GM23338 (cell line): ENCODE data around the gene ITSN2. TPM values are rescaled to one million over a fixed set of nuclear protein-coding genes. Genes with fewer than 3 reads are reported as not detected.

Experiments
- ATAC-seq: fragments of 200-7000 bp; cut with Tn5 transposase; 3 replicates; pipeline ENCODE4 v1.9.1; 2020
- DNase-seq: peaks from one replicate; pipeline ENCODE4 v3.0.0-alpha.2; 2015; ENCODE audit warnings: low spot score
- H2AFZ ChIP-seq: fragments of 200-600 bp; sonication (generic); 2 replicates; pipeline ENCODE4 v1.8.0; 2016; ENCODE audit warnings: antibody characterized with exemption, mild to moderate bottlenecking, moderate library complexity
- H3F3A ChIP-seq: fragments of 200-600 bp; sonication (generic); replicated peaks from 2 replicates; pipeline ENCODE4 v1.8.0; 2017; ENCODE audit warnings: antibody characterized with exemption, mixed run types, low read depth
- H3K27ac ChIP-seq: fragments of 200-600 bp; sonication (generic); 2 replicates; pipeline ENCODE4 v1.6.1; 2016; ENCODE audit warnings: low read depth
- H3K27me3 ChIP-seq: fragments of 200-600 bp; sonication (generic); 2 replicates; pipeline ENCODE4 v1.8.0; 2016; ENCODE audit warnings: mild to moderate bottlenecking, mixed run types, moderate library complexity; ENCODE audit not compliant: insufficient read depth
- H3K36me3 ChIP-seq: fragments of 200-600 bp; sonication (generic); 2 replicates; pipeline ENCODE4 v1.8.0; 2016; ENCODE audit warnings: mild to moderate bottlenecking; ENCODE audit not compliant: insufficient read depth
- H3K4me1 ChIP-seq: fragments of 200-600 bp; sonication (generic); 2 replicates; pipeline ENCODE4 v1.8.0; 2016; ENCODE audit warnings: mild to moderate bottlenecking, moderate library complexity; ENCODE audit not compliant: insufficient read depth
- H3K4me2 ChIP-seq: fragments of 200-600 bp; sonication (generic); 2 replicates; pipeline ENCODE4 v1.7.1; 2017; ENCODE audit warnings: mixed run types
- H3K4me3 ChIP-seq: fragments of 200-600 bp; sonication (generic); 2 replicates; pipeline ENCODE4 v1.6.1; 2016; ENCODE audit warnings: mixed run types
- H3K79me2 ChIP-seq: fragments of 200-600 bp; sonication (generic); replicated peaks from 2 replicates; pipeline ENCODE4 v1.8.0; 2017; ENCODE audit warnings: mild to moderate bottlenecking; ENCODE audit not compliant: insufficient read depth
- H3K9me2 ChIP-seq: fragments of 200-600 bp; sonication (generic); 2 replicates; pipeline ENCODE4 v1.8.0; 2017; ENCODE audit not compliant: insufficient read depth
- H4K20me1 ChIP-seq: fragments of 200-600 bp; sonication (generic); replicated peaks from 2 replicates; pipeline ENCODE4 v1.8.0; 2017; ENCODE audit warnings: mild to moderate bottlenecking; ENCODE audit not compliant: insufficient read depth
- H3K27ac Mint-ChIP-seq: 2 replicates; pipeline ENCODE4 v1.8.0; 2020; ENCODE audit warnings: inconsistent platforms, mild to moderate bottlenecking, moderate library complexity, mixed read lengths
- H3K27me3 Mint-ChIP-seq: 3 replicates; pipeline ENCODE4 v1.8.0; 2022; ENCODE audit warnings: low read depth, mild to moderate bottlenecking, moderate library complexity, mixed read lengths, inconsistent platforms; ENCODE audit not compliant: insufficient read depth, poor library complexity
- H3K36me3 Mint-ChIP-seq: 3 replicates; pipeline ENCODE4 v1.8.0; 2021; ENCODE audit warnings: low read depth, mild to moderate bottlenecking, inconsistent platforms, moderate library complexity, mixed read lengths
- H3K4me1 Mint-ChIP-seq: 3 replicates; pipeline ENCODE4 v1.8.0; 2020; ENCODE audit warnings: mild to moderate bottlenecking, inconsistent platforms, mixed read lengths
- H3K4me3 Mint-ChIP-seq: 3 replicates; pipeline ENCODE4 v1.8.0; 2021; ENCODE audit warnings: moderate library complexity, mild to moderate bottlenecking, inconsistent platforms, mixed read lengths
- H3K9me3 Mint-ChIP-seq: 3 replicates; pipeline ENCODE4 v1.8.0; 2020; ENCODE audit warnings: moderate library complexity, mild to moderate bottlenecking, inconsistent platforms, mixed read lengths
- CREB1 ChIP-seq: fragments of 250-450 bp; sonication (Bioruptor Pico); IDR thresholded peaks from 2 replicates; pipeline ENCODE4 v1.5.0; 2020; ENCODE audit warnings: low read depth, mild to moderate bottlenecking, moderate library complexity
- EZH2 ChIP-seq: fragments of 200-600 bp; sonication (generic); IDR thresholded peaks from one replicate; pipeline ENCODE4 v1.8.0; 2017; ENCODE audit warnings: antibody characterized with exemption, mild to moderate bottlenecking, low read depth; ENCODE audit not compliant: unreplicated experiment
- EZH2phosphoT487 ChIP-seq: fragments of 200-600 bp; sonication (generic); IDR thresholded peaks from one replicate; pipeline ENCODE4 v1.8.1; 2018; ENCODE audit warnings: antibody characterized with exemption; ENCODE audit not compliant: unreplicated experiment
- JUNB ChIP-seq: IDR thresholded peaks from one replicate; pipeline ENCODE4 v1.6.1; 2016; ENCODE audit warnings: antibody characterized with exemption; ENCODE audit not compliant: unreplicated experiment
- NANOG ChIP-seq: IDR thresholded peaks from 2 replicates; pipeline ENCODE4 v1.6.1; 2016; ENCODE audit warnings: antibody characterized with exemption, borderline replicate concordance
- POLR2AphosphoS5 ChIP-seq: IDR thresholded peaks from 2 replicates; pipeline ENCODE4 v1.6.1; 2016; ENCODE audit warnings: antibody characterized with exemption, low read depth
- STAT1 ChIP-seq: IDR thresholded peaks from one replicate; pipeline ENCODE4 v1.6.1; 2016; ENCODE audit warnings: antibody characterized with exemption; ENCODE audit not compliant: unreplicated experiment
- ZNF114 ChIP-seq: fragments of 250-450 bp; sonication (Bioruptor Pico); IDR thresholded peaks from 2 replicates; pipeline ENCODE4 v1.5.0; 2020; ENCODE audit warnings: mild to moderate bottlenecking, moderate library complexity
- ZNF331 ChIP-seq: fragments of 250-450 bp; sonication (Bioruptor Pico); IDR thresholded peaks from 2 replicates; pipeline ENCODE4 v1.5.0; 2020; ENCODE audit warnings: low read depth, mild to moderate bottlenecking, moderate library complexity
- polyA plus RNA-seq: library from polyadenylated mRNA; unstranded; fragments of >200 nt; fragmentation: Nextera tagmentation; extraction: Ambion mirVana; gene quantifications from 2 replicates; pipeline ENCODE4 v1.2.1, GENCODE V29; 2016
- total RNA-seq: library from RNA; depleted of rRNA; stranded (reverse); fragments of >200 nt; shearing (Covaris generic); gene quantifications from 2 replicates; pipeline ENCODE4 v1.2.3, GENCODE V29; 2014
- TF ChIP-seq, protein P1 (sequence below): fragments of 250-450 bp; sonication (Bioruptor Pico); IDR thresholded peaks from 2 replicates; pipeline ENCODE4 v1.5.0; 2020; ENCODE audit warnings: mild to moderate bottlenecking, moderate library complexity
- TF ChIP-seq, protein P2 (sequence below): IDR thresholded peaks from 2 replicates; pipeline ENCODE4 v1.6.1; 2016; ENCODE audit warnings: antibody characterized with exemption
- TF ChIP-seq, protein P3 (sequence below): IDR thresholded peaks from one replicate; pipeline ENCODE4 v1.6.1; 2018; ENCODE audit warnings: antibody characterized with exemption; ENCODE audit not compliant: unreplicated experiment
- TF ChIP-seq, protein P4 (sequence below), 2 experiments: fragments of 200-600 bp in 1 of 2; sonication (generic) in 1 of 2; conservative IDR thresholded peaks; 2 replicates each; pipeline versions ENCODE4 v1.5.1 to v1.6.1; 2016 to 2017; ENCODE audit warnings: antibody characterized with exemption in 2 of 2, low read depth in 2 of 2, mild to moderate bottlenecking in 2 of 2, moderate library complexity in 1 of 2

ITSN2 gene
- total and polyA plus RNA-seq, 2 experiments from 2014 or later: 17.1 to 17.8 TPM

DNA sequence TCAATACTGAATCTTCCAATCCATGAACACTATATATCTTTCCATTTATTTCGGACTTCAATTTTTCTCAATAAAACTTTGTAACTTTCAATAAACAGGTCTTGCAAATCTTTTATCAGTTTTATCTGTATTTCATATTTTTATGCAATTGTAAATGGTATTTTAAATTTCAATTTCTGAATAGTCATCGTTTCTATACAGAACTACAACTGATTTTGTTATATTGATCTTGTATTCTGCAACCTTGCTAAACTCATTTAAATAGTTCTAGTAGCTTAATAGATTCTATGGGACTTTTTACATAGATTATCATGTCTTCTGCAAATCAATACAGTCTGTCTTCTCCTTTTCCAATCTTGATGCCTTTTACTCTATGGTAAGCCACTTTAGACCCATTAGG is 95.1 kb downstream of the ITSN2 start:
- Mint-ChIP-seq H3K27me3 (no peaks in the 10 kb centered on the region), H3K4me1 (peaks cover 5% of the 10 kb centered on the region; the same call in 2 of the 3 replicates), H3K36me3 (no peaks in the 10 kb centered on the region), H3K4me3 (no peak overlapping the region), H3K27ac (no peak overlapping the region), H3K9me3 (no peaks in the 10 kb centered on the region)
- H3K4me3 ChIP-seq: no peak overlapping the region
- no peaks in the 10 kb centered on the region for H3K36me3 ChIP-seq
- DNase-seq: no peak
- no peak overlapping the region for H3K27ac ChIP-seq
- H3K4me1 ChIP-seq: no peaks in the 10 kb centered on the region
- H3K4me2 ChIP-seq: no peak overlapping the region
- TF ChIP-seq JUNB (no peak), EZH2phosphoT487 (no peak), EZH2 (no peak), STAT1 (no peak), ZNF114 (CRISPR knock-in tag) (no peak), ZNF331 (CRISPR knock-in tag) (no peak), POLR2AphosphoS5 (no peak), NANOG (no peak), CREB1 (CRISPR knock-in tag) (no peak)
- TF ChIP-seq, protein P1, sequence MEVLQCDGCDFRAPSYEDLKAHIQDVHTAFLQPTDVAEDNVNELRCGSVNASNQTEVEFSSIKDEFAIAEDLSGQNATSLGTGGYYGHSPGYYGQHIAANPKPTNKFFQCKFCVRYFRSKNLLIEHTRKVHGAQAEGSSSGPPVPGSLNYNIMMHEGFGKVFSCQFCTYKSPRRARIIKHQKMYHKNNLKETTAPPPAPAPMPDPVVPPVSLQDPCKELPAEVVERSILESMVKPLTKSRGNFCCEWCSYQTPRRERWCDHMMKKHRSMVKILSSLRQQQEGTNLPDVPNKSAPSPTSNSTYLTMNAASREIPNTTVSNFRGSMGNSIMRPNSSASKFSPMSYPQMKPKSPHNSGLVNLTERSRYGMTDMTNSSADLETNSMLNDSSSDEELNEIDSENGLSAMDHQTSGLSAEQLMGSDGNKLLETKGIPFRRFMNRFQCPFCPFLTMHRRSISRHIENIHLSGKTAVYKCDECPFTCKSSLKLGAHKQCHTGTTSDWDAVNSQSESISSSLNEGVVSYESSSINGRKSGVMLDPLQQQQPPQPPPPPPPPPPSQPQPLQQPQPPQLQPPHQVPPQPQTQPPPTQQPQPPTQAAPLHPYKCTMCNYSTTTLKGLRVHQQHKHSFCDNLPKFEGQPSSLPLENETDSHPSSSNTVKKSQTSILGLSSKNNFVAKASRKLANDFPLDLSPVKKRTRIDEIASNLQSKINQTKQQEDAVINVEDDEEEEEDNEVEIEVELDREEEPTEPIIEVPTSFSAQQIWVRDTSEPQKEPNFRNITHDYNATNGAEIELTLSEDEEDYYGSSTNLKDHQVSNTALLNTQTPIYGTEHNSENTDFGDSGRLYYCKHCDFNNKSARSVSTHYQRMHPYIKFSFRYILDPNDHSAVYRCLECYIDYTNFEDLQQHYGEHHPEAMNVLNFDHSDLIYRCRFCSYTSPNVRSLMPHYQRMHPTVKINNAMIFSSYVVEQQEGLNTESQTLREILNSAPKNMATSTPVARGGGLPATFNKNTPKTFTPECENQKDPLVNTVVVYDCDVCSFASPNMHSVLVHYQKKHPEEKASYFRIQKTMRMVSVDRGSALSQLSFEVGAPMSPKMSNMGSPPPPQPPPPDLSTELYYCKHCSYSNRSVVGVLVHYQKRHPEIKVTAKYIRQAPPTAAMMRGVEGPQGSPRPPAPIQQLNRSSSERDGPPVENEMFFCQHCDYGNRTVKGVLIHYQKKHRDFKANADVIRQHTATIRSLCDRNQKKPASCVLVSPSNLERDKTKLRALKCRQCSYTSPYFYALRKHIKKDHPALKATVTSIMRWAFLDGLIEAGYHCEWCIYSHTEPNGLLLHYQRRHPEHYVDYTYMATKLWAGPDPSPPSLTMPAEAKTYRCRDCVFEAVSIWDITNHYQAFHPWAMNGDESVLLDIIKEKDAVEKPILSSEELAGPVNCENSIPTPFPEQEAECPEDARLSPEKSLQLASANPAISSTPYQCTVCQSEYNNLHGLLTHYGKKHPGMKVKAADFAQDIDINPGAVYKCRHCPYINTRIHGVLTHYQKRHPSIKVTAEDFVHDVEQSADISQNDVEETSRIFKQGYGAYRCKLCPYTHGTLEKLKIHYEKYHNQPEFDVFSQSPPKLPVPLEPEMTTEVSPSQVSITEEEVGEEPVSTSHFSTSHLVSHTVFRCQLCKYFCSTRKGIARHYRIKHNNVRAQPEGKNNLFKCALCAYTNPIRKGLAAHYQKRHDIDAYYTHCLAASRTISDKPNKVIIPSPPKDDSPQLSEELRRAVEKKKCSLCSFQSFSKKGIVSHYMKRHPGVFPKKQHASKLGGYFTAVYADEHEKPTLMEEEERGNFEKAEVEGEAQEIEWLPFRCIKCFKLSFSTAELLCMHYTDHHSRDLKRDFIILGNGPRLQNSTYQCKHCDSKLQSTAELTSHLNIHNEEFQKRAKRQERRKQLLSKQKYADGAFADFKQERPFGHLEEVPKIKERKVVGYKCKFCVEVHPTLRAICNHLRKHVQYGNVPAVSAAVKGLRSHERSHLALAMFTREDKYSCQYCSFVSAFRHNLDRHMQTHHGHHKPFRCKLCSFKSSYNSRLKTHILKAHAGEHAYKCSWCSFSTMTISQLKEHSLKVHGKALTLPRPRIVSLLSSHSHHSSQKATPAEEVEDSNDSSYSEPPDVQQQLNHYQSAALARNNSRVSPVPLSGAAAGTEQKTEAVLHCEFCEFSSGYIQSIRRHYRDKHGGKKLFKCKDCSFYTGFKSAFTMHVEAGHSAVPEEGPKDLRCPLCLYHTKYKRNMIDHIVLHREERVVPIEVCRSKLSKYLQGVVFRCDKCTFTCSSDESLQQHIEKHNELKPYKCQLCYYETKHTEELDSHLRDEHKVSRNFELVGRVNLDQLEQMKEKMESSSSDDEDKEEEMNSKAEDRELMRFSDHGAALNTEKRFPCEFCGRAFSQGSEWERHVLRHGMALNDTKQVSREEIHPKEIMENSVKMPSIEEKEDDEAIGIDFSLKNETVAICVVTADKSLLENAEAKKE (CRISPR knock-in tag): no peak
- TF ChIP-seq, protein P2, sequence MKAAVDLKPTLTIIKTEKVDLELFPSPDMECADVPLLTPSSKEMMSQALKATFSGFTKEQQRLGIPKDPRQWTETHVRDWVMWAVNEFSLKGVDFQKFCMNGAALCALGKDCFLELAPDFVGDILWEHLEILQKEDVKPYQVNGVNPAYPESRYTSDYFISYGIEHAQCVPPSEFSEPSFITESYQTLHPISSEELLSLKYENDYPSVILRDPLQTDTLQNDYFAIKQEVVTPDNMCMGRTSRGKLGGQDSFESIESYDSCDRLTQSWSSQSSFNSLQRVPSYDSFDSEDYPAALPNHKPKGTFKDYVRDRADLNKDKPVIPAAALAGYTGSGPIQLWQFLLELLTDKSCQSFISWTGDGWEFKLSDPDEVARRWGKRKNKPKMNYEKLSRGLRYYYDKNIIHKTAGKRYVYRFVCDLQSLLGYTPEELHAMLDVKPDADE: no peak
- TF ChIP-seq, protein P3, sequence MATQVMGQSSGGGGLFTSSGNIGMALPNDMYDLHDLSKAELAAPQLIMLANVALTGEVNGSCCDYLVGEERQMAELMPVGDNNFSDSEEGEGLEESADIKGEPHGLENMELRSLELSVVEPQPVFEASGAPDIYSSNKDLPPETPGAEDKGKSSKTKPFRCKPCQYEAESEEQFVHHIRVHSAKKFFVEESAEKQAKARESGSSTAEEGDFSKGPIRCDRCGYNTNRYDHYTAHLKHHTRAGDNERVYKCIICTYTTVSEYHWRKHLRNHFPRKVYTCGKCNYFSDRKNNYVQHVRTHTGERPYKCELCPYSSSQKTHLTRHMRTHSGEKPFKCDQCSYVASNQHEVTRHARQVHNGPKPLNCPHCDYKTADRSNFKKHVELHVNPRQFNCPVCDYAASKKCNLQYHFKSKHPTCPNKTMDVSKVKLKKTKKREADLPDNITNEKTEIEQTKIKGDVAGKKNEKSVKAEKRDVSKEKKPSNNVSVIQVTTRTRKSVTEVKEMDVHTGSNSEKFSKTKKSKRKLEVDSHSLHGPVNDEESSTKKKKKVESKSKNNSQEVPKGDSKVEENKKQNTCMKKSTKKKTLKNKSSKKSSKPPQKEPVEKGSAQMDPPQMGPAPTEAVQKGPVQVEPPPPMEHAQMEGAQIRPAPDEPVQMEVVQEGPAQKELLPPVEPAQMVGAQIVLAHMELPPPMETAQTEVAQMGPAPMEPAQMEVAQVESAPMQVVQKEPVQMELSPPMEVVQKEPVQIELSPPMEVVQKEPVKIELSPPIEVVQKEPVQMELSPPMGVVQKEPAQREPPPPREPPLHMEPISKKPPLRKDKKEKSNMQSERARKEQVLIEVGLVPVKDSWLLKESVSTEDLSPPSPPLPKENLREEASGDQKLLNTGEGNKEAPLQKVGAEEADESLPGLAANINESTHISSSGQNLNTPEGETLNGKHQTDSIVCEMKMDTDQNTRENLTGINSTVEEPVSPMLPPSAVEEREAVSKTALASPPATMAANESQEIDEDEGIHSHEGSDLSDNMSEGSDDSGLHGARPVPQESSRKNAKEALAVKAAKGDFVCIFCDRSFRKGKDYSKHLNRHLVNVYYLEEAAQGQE: no peak
- TF ChIP-seq, protein P4, sequence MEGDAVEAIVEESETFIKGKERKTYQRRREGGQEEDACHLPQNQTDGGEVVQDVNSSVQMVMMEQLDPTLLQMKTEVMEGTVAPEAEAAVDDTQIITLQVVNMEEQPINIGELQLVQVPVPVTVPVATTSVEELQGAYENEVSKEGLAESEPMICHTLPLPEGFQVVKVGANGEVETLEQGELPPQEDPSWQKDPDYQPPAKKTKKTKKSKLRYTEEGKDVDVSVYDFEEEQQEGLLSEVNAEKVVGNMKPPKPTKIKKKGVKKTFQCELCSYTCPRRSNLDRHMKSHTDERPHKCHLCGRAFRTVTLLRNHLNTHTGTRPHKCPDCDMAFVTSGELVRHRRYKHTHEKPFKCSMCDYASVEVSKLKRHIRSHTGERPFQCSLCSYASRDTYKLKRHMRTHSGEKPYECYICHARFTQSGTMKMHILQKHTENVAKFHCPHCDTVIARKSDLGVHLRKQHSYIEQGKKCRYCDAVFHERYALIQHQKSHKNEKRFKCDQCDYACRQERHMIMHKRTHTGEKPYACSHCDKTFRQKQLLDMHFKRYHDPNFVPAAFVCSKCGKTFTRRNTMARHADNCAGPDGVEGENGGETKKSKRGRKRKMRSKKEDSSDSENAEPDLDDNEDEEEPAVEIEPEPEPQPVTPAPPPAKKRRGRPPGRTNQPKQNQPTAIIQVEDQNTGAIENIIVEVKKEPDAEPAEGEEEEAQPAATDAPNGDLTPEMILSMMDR (conservative IDR thresholded peaks at IDR 0.05; ENCODE audit: low read depth in 2 of 2): no peak
- H3F3A ChIP-seq: no peaks in the 10 kb centered on the region
- no peak for ATAC-seq
- no peaks in the 10 kb centered on the region for H3K27me3 ChIP-seq
- H2AFZ ChIP-seq: no peak overlapping the region
- H4K20me1 ChIP-seq: no peaks in the 10 kb centered on the region; the same call in 1 of the 2 replicates
- no peaks in the 10 kb centered on the region for H3K79me2 ChIP-seq
- no peaks in the 10 kb centered on the region for H3K9me2 ChIP-seq
